ENCODE data around the gene TMED1. TPM values are rescaled to one million over a fixed set of nuclear protein-coding genes. Genes with fewer than 3 reads are reported as not detected.

The TMED1 gene
- total and polyA plus RNA-seq, 2 of the 8 experiments (the other 6 are each of a cell fraction or from before 2014, with no cell fraction given), result 26.9 to 31.9 TPM

DNA sequence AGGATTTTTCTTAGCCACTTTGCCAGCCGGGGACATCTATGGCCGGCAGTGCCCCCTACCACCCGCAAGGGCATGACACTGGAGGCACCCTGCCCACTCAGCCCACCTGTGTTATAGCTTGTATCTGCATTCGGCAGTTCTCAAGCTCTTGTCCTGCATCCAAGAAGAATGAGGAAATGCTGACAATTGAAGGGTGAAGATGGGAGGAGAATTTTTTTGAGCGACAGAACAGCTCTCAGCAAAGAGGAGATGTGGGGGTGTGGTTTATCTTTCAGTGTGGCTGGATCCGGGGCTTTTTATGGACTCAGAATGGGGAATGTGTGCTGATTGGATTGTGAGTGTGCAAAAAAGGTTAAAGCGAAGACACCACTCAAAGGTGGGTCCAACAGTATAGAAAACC is 6.8 kb upstream of the TMED1 start:
- no peak for DNase-seq (ENCODE audit: low read depth in 1 of 2, low spot score in 2 of 2)
- Histone ChIP-seq H3K14ac (ENCODE audit: insufficient read length) (no peak overlapping the region), H3K4me2 (ENCODE audit: insufficient read depth in 1 of 2, low read depth in 2 of 2, low read length in 2 of 2) (no peak overlapping the region), H4K5ac (ENCODE audit: insufficient read length, low read depth, low read length) (no peak overlapping the region), H3K9ac (replicated peaks in 1 of 4; ENCODE audit: extremely low read depth in 1 of 4, low read depth in 3 of 4, low read length in 3 of 4) (no peak overlapping the region), H3K4ac (replicated peaks; ENCODE audit: insufficient read length, low read depth, low read length) (no peak overlapping the region), H3K9me3 (ENCODE audit: insufficient read depth in 2 of 2, low read depth in 1 of 2, low read length in 1 of 2) (no peaks in the 10 kb centered on the region), H3K23me2 (ENCODE audit: low read depth, low read length) (no peaks in the 10 kb centered on the region), H3K27ac (ENCODE audit: low read depth, low read length) (no peak overlapping the region), H2AK5ac (ENCODE audit: low read depth, low read length) (no peak overlapping the region), H3K36me3 (ENCODE audit: control insufficient read depth in 2 of 4, insufficient read depth in 4 of 4, low read length in 3 of 4) (no peaks in the 10 kb centered on the region), H3K56ac (replicated peaks; ENCODE audit: insufficient read length, low read depth, low read length) (no peak overlapping the region), H2BK5ac (ENCODE audit: low read depth, low read length) (no peak overlapping the region), H3K79me2 (ENCODE audit: control insufficient read depth in 1 of 2, insufficient read depth in 2 of 2, low read length in 2 of 2) (no peaks in the 10 kb centered on the region), H4K20me1 (replicated peaks in 1 of 2; ENCODE audit: control insufficient read depth in 1 of 2, insufficient read depth in 2 of 2, low read length in 2 of 2) (no peaks in the 10 kb centered on the region), H3K27me3 (replicated peaks in 1 of 4; ENCODE audit: control insufficient read depth in 3 of 4, extremely low read depth in 1 of 4, insufficient read depth in 3 of 4, low read length in 3 of 4) (no peaks in the 10 kb centered on the region), H4K91ac (replicated peaks; ENCODE audit: insufficient read length, low read length) (no peak overlapping the region), H3K18ac (ENCODE audit: extremely low read depth, low read length) (no peak overlapping the region), H2BK15ac (ENCODE audit: low read length) (no peak overlapping the region), H2AFZ (ENCODE audit: low read length) (no peak overlapping the region), H3K23ac (ENCODE audit: insufficient read length) (no peak overlapping the region), H2BK12ac (ENCODE audit: low read depth, low read length) (no peak overlapping the region), H2BK20ac (ENCODE audit: low read length) (no peak overlapping the region), H3K4me3 (ENCODE audit: extremely low read depth in 1 of 4, insufficient read depth in 2 of 4, low read depth in 3 of 4, low read length in 4 of 4) (no peak overlapping the region), H3K4me1 (replicated peaks in 1 of 4; ENCODE audit: control insufficient read depth in 3 of 4, insufficient read depth in 4 of 4, low read length in 3 of 4) (peaks cover 0 to 3% (median 0%) of the 10 kb centered on the region in 4 experiments; a peak in 2 of 7 replicates), H2BK120ac (replicated peaks; ENCODE audit: low read depth, low read length) (no peak overlapping the region), H4K8ac (ENCODE audit: extremely low read depth, insufficient read depth, low read length) (no peak overlapping the region), H3K79me1 (ENCODE audit: low read depth, low read length) (no peaks in the 10 kb centered on the region)
- FAIRE-seq, result no peak
- POLR2A ChIA-PET (ENCODE audit: partially characterized antibody), result interaction anchor here (0.6 to 0.7 kb wide), 2 partner anchors 39 to 340 kb away, joined by 3 read pairs; no protein-coding TSS in a partner anchor
- 74% methylated on average over 7 of the region's 7 CpGs; no CpG with 5 or more reads in 1 of the 2 experiments for WGBS, 2 experiments (ENCODE audit: extremely low coverage in 1 of 2, insufficient coverage in 1 of 2, insufficient read length in 1 of 2, insufficient replicate concordance in 2 of 2, low coverage in 1 of 2, low lambda C conversion rate in 2 of 2, missing lambda C conversion rate in 1 of 2)
- CTCF ChIA-PET (ENCODE audit: partially characterized antibody), result interaction anchor here (0.7 to 21.2 kb wide), 6 partner anchors 12 to 285 kb away, joined by 3 to 249 read pairs (median 4); no protein-coding TSS in a partner anchor
- TF ChIP-seq SP2 (IDR thresholded peaks at IDR 0.05; ENCODE audit: low read length) (no peak), SRF (IDR thresholded peaks at IDR 0.05; ENCODE audit: low read depth, low read length) (no peak)
